Stimulated activated naive B cell treated with anti-CD40 and anti-IgM and Interleukin-4, amounts not matched to agents 10 μg/mL and 1 μg/mL and 100 μg/mL, for 72 hours (primary cell): Measurements from ENCODE around the gene SHKBP1.

Experiments used
- ATAC-seq, 2 donors: fragments of 150-1000 bp; cut with Tn5 transposase; replicated peaks; 2 replicates each; pipeline ENCODE4 v1.10.0; 2021; ENCODE audit warnings: moderate library complexity in 1 of 2
- DNase-seq: peaks from one replicate; pipeline ENCODE4 v3.0.0; 2021
- H3K27ac Mint-ChIP-seq: one replicate; pipeline ENCODE4 v1.8.0; 2022; ENCODE audit warnings: mild to moderate bottlenecking, mixed read lengths
- H3K27me3 Mint-ChIP-seq, 2 donors: one replicate each; pipeline ENCODE4 v1.8.0; 2022; ENCODE audit warnings: mixed read lengths in 2 of 2
- H3K36me3 Mint-ChIP-seq, 2 donors: one replicate each; pipeline ENCODE4 v1.8.0; 2022; ENCODE audit warnings: mixed read lengths in 2 of 2, mild to moderate bottlenecking in 1 of 2
- H3K4me1 Mint-ChIP-seq, 2 donors: one replicate each; pipeline ENCODE4 v1.8.0; 2022; ENCODE audit warnings: mixed read lengths in 2 of 2, mild to moderate bottlenecking in 1 of 2
- H3K4me3 Mint-ChIP-seq, 2 donors: one replicate each; pipeline ENCODE4 v1.8.0; 2022; ENCODE audit warnings: mild to moderate bottlenecking in 2 of 2, mixed read lengths in 2 of 2, moderate library complexity in 1 of 2
- H3K9me3 Mint-ChIP-seq, 2 donors: one replicate each; pipeline ENCODE4 v1.8.0; 2022; ENCODE audit warnings: mixed read lengths in 2 of 2, mild to moderate bottlenecking in 1 of 2

SHKBP1 gene

GRCh38 chr19:40597329-40597838 lies 20.7 kb downstream of the SHKBP1 start:
- Mint-ChIP-seq H3K9me3 (no peaks in the 10 kb centered on the region), H3K27ac (peak overlapping the region; percentile 72), H3K4me1 (peaks cover 29 to 62% of the 10 kb centered on the region in 2 donors), H3K36me3 (no peaks in the 10 kb centered on the region), H3K4me3 (peak overlapping the region in 1 of 2 donors; percentile 23), H3K27me3 (peaks cover 44 to 66% of the 10 kb centered on the region in 2 donors)
- no peak for DNase-seq
- no peak for ATAC-seq

- H3K4me3 Mint-ChIP-seq = no peak overlapping the region
- H3K9me3 Mint-ChIP-seq = no peaks in the 10 kb centered on the region
- no peaks in the 10 kb centered on the region for H3K36me3 Mint-ChIP-seq
- peak; percentile 70 for DNase-seq
- peaks cover 49 to 66% of the 10 kb centered on the region in 2 donors for H3K27me3 Mint-ChIP-seq
- no peak overlapping the region for H3K27ac Mint-ChIP-seq
- H3K4me1 Mint-ChIP-seq = peaks cover 34 to 71% of the 10 kb centered on the region in 2 donors
- peak; percentile 74 to 76 for ATAC-seq
Observed at GRCh38 chr19:40598121-40598917, 21.6 kb downstream of the SHKBP1 start.

GRCh38 chr19:40598918-40599307 lies 22.2 kb downstream of the SHKBP1 start:
- ATAC-seq (no peak), DNase-seq (no peak)
- Mint-ChIP-seq H3K27me3 (peaks cover 50 to 71% of the 10 kb centered on the region in 2 donors), H3K36me3 (no peaks in the 10 kb centered on the region), H3K4me1 (peaks cover 40 to 77% of the 10 kb centered on the region in 2 donors), H3K4me3 (no peak overlapping the region), H3K9me3 (peaks cover 0 to under 1% of the 10 kb centered on the region in 2 donors), H3K27ac (no peak overlapping the region)

- H3K9me3 Mint-ChIP-seq = peaks cover 2 to 3% of the 10 kb centered on the region in 2 donors
- H3K27ac Mint-ChIP-seq = no peak overlapping the region
- DNase-seq (no peak), ATAC-seq (no peak)
- H3K4me1 Mint-ChIP-seq = peaks cover 41 to 78% of the 10 kb centered on the region in 2 donors
- H3K27me3 Mint-ChIP-seq = peaks cover 50 to 72% of the 10 kb centered on the region in 2 donors
- peak overlapping the region; percentile 1 to 30 for H3K4me3 Mint-ChIP-seq
- H3K36me3 Mint-ChIP-seq = no peaks in the 10 kb centered on the region
Observed at GRCh38 chr19:40599331-40599901, 22.7 kb downstream of the SHKBP1 start.

- H3K36me3 Mint-ChIP-seq = no peaks in the 10 kb centered on the region
- ATAC-seq (no peak), DNase-seq (no peak)
- peak overlapping the region; percentile 33 to 69 for H3K4me3 Mint-ChIP-seq
- peaks cover 42 to 79% of the 10 kb centered on the region in 2 donors for H3K4me1 Mint-ChIP-seq
- H3K27me3 Mint-ChIP-seq = peaks cover 45 to 66% of the 10 kb centered on the region in 2 donors
- no peak overlapping the region for H3K27ac Mint-ChIP-seq
- peaks cover 2 to 3% of the 10 kb centered on the region in 2 donors for H3K9me3 Mint-ChIP-seq
Observed at GRCh38 chr19:40599902-40600569, 23.4 kb downstream of the SHKBP1 start.

GRCh38 chr19:40600570-40601133 lies 24.0 kb downstream of the SHKBP1 start:
- Mint-ChIP-seq H3K36me3 (no peaks in the 10 kb centered on the region), H3K9me3 (peaks cover 2 to 3% of the 10 kb centered on the region in 2 donors), H3K27ac (peak overlapping the region; percentile 22), H3K4me1 (peaks cover 46 to 85% of the 10 kb centered on the region in 2 donors), H3K4me3 (peak overlapping the region; percentile 33 to 69), H3K27me3 (peaks cover 45 to 61% of the 10 kb centered on the region in 2 donors)
- DNase-seq = no peak
- ATAC-seq = no peak

GRCh38 chr19:40601134-40601974 lies 24.7 kb downstream of the SHKBP1 start, which contains the start of gene LTBP4:
TSS of gene LTBP4 (plus strand) at chr19:40601369. CDS start at chr19:40601388, 19 bp downstream.
- no peak for DNase-seq
- H3K4me1 Mint-ChIP-seq = peaks cover 51 to 90% of the 10 kb centered on the region in 2 donors

GRCh38 chr19:40603071-40603388 lies 26.4 kb downstream of the SHKBP1 start:
- H3K27ac Mint-ChIP-seq = no peak overlapping the region
- peaks cover 2 to 3% of the 10 kb centered on the region in 2 donors for H3K9me3 Mint-ChIP-seq
- ATAC-seq (no peak), DNase-seq (no peak)
- H3K4me1 Mint-ChIP-seq = peaks cover 52 to 76% of the 10 kb centered on the region in 2 donors
- H3K4me3 Mint-ChIP-seq = no peak overlapping the region
- peaks cover 0 to 2% of the 10 kb centered on the region in 2 donors for H3K36me3 Mint-ChIP-seq
- H3K27me3 Mint-ChIP-seq = peaks cover 34 to 55% of the 10 kb centered on the region in 2 donors

More at GRCh38 chr19:40601134-40601974, 24.7 kb downstream of the SHKBP1 start, which contains the start of gene LTBP4:
- Mint-ChIP-seq H3K9me3 (peaks cover 2 to 3% of the 10 kb centered on the region in 2 donors), H3K4me3 (peak within 1 kb of the TSS; percentile 62 to 69), H3K27ac (peak within 1 kb of the TSS; percentile 56), H3K36me3 (no peaks in the 10 kb centered on the region), H3K27me3 (peaks cover 42 to 57% of the 10 kb centered on the region in 2 donors)
- no peak for ATAC-seq

- Mint-ChIP-seq H3K9me3 (peaks cover 2 to 3% of the 10 kb centered on the region in 2 donors), H3K27me3 (peaks cover 34 to 53% of the 10 kb centered on the region in 2 donors), H3K27ac (peak overlapping the region; percentile 78)
Observed at GRCh38 chr19:40603389-40604170, 26.9 kb downstream of the SHKBP1 start.

GRCh38 chr19:40604171-40604646 lies 27.5 kb downstream of the SHKBP1 start:
- peaks cover 2 to 3% of the 10 kb centered on the region in 2 donors for H3K9me3 Mint-ChIP-seq
- H3K4me1 Mint-ChIP-seq = peaks cover 53 to 73% of the 10 kb centered on the region in 2 donors
- no peak for DNase-seq
- H3K4me3 Mint-ChIP-seq = peak overlapping the region; percentile 83 to 85
- peak overlapping the region; percentile 78 for H3K27ac Mint-ChIP-seq
- H3K27me3 Mint-ChIP-seq = peaks cover 30 to 46% of the 10 kb centered on the region in 2 donors
- H3K36me3 Mint-ChIP-seq = peaks cover 0 to 2% of the 10 kb centered on the region in 2 donors
- ATAC-seq = no peak

More at GRCh38 chr19:40603389-40604170, 26.9 kb downstream of the SHKBP1 start:
- peaks cover 0 to 2% of the 10 kb centered on the region in 2 donors for H3K36me3 Mint-ChIP-seq
- H3K4me1 Mint-ChIP-seq = peaks cover 52 to 73% of the 10 kb centered on the region in 2 donors
- peak overlapping the region; percentile 83 to 85 for H3K4me3 Mint-ChIP-seq
- peak; percentile 69 to 84 for ATAC-seq
- DNase-seq = peak; percentile 92

- Mint-ChIP-seq H3K27ac (peak overlapping the region; percentile 77), H3K36me3 (peaks cover 0 to 2% of the 10 kb centered on the region in 2 donors), H3K4me3 (peak overlapping the region; percentile 82 to 84), H3K9me3 (peaks cover 2 to 3% of the 10 kb centered on the region in 2 donors), H3K4me1 (peaks cover 48 to 70% of the 10 kb centered on the region in 2 donors), H3K27me3 (peaks cover 26 to 41% of the 10 kb centered on the region in 2 donors)
- DNase-seq = no peak
- ATAC-seq = no peak
Observed at GRCh38 chr19:40604647-40605215, 28.1 kb downstream of the SHKBP1 start.
